ENCODE measurements around the gene CTBP1.

CTBP1 gene

DNA sequence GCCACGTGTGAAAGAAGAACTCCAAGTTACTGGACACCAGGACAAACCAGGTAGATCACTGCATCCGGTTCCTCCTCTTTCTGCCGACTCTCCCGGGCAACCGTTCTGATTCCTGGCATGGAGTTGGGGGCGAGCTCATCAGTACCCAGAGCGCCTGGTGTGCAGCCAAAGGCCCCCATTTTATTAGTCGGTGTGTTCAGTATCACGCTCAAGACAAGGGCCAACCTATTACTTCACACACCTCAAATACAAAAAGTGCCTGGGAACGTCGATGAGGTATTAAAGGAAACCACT is 2.8 kb upstream of the CTBP1 start:
- H2BK12ac ChIP-seq (ENCODE audit: low read length) = no peak overlapping the region
- no peak overlapping the region for H2BK5ac ChIP-seq (ENCODE audit: low read depth, low read length, poor library complexity)
- WGBS (ENCODE audit: extremely low coverage, insufficient coverage, insufficient read length) = no CpG with 5 or more reads among the region's 11 CpGs
- DNase-seq = no peak
- H3K27me3 ChIP-seq (ENCODE audit: insufficient read depth, low read length) = no peaks in the 10 kb centered on the region
- H3K4me2 ChIP-seq (ENCODE audit: low read length) = no peak overlapping the region
- peaks cover 11 to 13% of the 10 kb centered on the region in 2 experiments for H3K36me3 ChIP-seq (ENCODE audit: control insufficient read depth in 1 of 2, insufficient read depth in 2 of 2, low read length in 2 of 2)
- H3K23ac ChIP-seq (ENCODE audit: low read length) = no peak overlapping the region
- no peak overlapping the region for H4K8ac ChIP-seq (ENCODE audit: low read depth, low read length)
- no peak overlapping the region for H2AK5ac ChIP-seq (ENCODE audit: low read length)
- H3K14ac ChIP-seq (ENCODE audit: low read length) = no peak overlapping the region
- no peak overlapping the region for H2AFZ ChIP-seq (ENCODE audit: insufficient read depth, low read length, poor library complexity)
- no peak overlapping the region for H4K91ac ChIP-seq (ENCODE audit: low read depth, low read length)
- no peak overlapping the region for H2BK120ac ChIP-seq (ENCODE audit: insufficient read depth, low read length, poor library complexity)
- peaks cover 23% of the 10 kb centered on the region for H3K79me1 ChIP-seq (ENCODE audit: low read length)
- peaks cover 14 to 16% of the 10 kb centered on the region in 2 experiments for H3K4me1 ChIP-seq (ENCODE audit: control insufficient read depth in 1 of 2, insufficient read depth in 2 of 2, low read length in 2 of 2)
- H3K18ac ChIP-seq (ENCODE audit: low read length) = no peak overlapping the region
- no peak overlapping the region for H3K4me3 ChIP-seq (ENCODE audit: low read depth, low read length)
- H3K9ac ChIP-seq (ENCODE audit: low read length) = no peak overlapping the region
- no peak overlapping the region for H3K27ac ChIP-seq (ENCODE audit: low read depth, low read length)
- no peak overlapping the region for H3K4ac ChIP-seq (ENCODE audit: low read depth, low read length)
- H4K12ac ChIP-seq (ENCODE audit: low read depth, low read length) = no peak overlapping the region
- peaks cover 28% of the 10 kb centered on the region for H3K9me3 ChIP-seq (ENCODE audit: insufficient read depth, low read depth, low read length)
- peaks cover 21% of the 10 kb centered on the region for H3K79me2 ChIP-seq (ENCODE audit: control insufficient read depth, insufficient read depth, low read length, poor library complexity)

DNA sequence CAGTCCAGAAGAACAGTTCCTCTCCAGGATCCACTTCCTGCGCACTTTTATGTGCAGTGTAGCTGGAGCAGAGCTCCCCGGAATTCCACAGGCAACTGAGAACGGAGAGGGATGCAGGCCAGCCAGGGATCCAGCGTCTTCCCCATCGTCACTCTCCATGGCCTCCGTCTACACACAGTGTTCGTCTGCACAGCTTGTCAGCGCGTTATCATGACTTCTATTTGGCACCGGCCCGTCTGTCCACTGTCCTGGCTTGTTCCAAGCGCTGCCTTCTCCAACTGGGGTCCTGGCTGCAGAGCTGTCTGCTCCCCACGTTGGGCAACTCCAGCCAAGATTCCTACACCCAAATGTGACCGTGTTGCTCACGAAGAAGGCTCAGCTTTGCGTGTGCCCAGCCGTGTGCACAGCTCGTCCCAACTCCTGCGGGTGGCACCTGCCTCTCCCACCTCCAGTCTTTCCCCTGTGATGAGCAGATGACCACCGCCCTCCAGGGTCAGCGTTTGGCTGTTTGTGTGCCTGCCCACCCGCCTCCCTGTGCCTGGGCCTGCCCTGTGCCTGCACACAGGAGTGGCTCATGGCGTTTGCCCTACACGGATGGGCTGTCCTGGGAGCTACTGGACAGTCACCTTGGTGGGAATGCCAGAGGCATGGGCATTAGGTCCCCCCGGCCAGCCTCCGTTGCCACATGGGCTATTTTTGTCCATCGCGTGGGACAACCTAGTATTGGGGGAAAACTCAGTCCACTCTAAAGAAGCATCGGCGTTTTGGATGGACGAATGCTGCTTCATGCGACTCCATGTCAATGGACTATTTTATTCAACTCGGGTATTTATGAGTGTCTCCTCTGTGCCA is 2.2 kb upstream of the CTBP1 start:
- H2BK5ac ChIP-seq (ENCODE audit: low read depth, low read length, poor library complexity) = no peak overlapping the region
- H2BK120ac ChIP-seq (ENCODE audit: insufficient read depth, low read length, poor library complexity) = no peak overlapping the region
- H2AK5ac ChIP-seq (ENCODE audit: low read length) = no peak overlapping the region
- no peak for DNase-seq
- no peak overlapping the region for H4K91ac ChIP-seq (ENCODE audit: low read depth, low read length)
- H3K27ac ChIP-seq (ENCODE audit: low read depth, low read length) = no peak overlapping the region
- peaks cover 11 to 13% of the 10 kb centered on the region in 2 experiments for H3K36me3 ChIP-seq (ENCODE audit: control insufficient read depth in 1 of 2, insufficient read depth in 2 of 2, low read length in 2 of 2)
- H3K9ac ChIP-seq (ENCODE audit: low read length) = no peak overlapping the region
- H3K4me2 ChIP-seq (ENCODE audit: low read length) = no peak overlapping the region
- no peak overlapping the region for H4K8ac ChIP-seq (ENCODE audit: low read depth, low read length)
- no peak overlapping the region for H3K4me3 ChIP-seq (ENCODE audit: low read depth, low read length)
- peaks cover 28% of the 10 kb centered on the region for H3K9me3 ChIP-seq (ENCODE audit: insufficient read depth, low read depth, low read length)
- no peak overlapping the region for H3K14ac ChIP-seq (ENCODE audit: low read length)
- H3K4ac ChIP-seq (ENCODE audit: low read depth, low read length) = no peak overlapping the region
- peaks cover 25% of the 10 kb centered on the region for H3K79me2 ChIP-seq (ENCODE audit: control insufficient read depth, insufficient read depth, low read length, poor library complexity)
- H3K4me1 ChIP-seq (ENCODE audit: control insufficient read depth in 1 of 2, insufficient read depth in 2 of 2, low read length in 2 of 2) = peaks cover 18 to 22% of the 10 kb centered on the region in 2 experiments
- H4K12ac ChIP-seq (ENCODE audit: low read depth, low read length) = no peak overlapping the region
- H2BK12ac ChIP-seq (ENCODE audit: low read length) = no peak overlapping the region
- no peak overlapping the region for H2AFZ ChIP-seq (ENCODE audit: insufficient read depth, low read length, poor library complexity)
- no peak overlapping the region for H3K18ac ChIP-seq (ENCODE audit: low read length)
- no peaks in the 10 kb centered on the region for H3K27me3 ChIP-seq (ENCODE audit: insufficient read depth, low read length)
- WGBS (ENCODE audit: extremely low coverage, insufficient coverage, insufficient read length) = no CpG with 5 or more reads among the region's 33 CpGs
- H3K79me1 ChIP-seq (ENCODE audit: low read length) = peaks cover 25% of the 10 kb centered on the region
- H3K23ac ChIP-seq (ENCODE audit: low read length) = no peak overlapping the region

DNA sequence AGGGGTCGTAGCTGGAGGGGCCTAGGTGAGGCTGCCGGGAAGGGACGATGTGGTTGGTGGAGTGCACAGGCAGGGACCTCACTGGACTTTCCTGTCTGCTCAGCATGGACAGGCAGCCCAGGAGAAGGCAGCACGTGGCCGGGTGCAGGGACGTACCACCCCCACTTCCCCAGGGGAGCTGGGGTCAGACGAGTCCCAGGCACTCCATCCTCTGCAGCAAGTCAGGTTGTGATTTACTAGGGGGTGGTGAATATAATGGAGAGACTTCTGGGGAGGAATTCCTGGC is 1.5 kb upstream of the CTBP1 start:
- Histone ChIP-seq H3K36me3 (ENCODE audit: control insufficient read depth in 1 of 2, insufficient read depth in 2 of 2, low read length in 2 of 2) (peaks cover 11 to 13% of the 10 kb centered on the region in 2 experiments), H3K79me2 (ENCODE audit: control insufficient read depth, insufficient read depth, low read length, poor library complexity) (peaks cover 32% of the 10 kb centered on the region), H4K8ac (ENCODE audit: low read depth, low read length) (no peak overlapping the region), H3K27ac (ENCODE audit: low read depth, low read length) (no peak overlapping the region), H4K91ac (ENCODE audit: low read depth, low read length) (no peak overlapping the region), H3K18ac (ENCODE audit: low read length) (no peak overlapping the region), H3K23ac (ENCODE audit: low read length) (no peak overlapping the region), H2BK120ac (ENCODE audit: insufficient read depth, low read length, poor library complexity) (no peak overlapping the region), H3K4me1 (ENCODE audit: control insufficient read depth in 1 of 2, insufficient read depth in 2 of 2, low read length in 2 of 2) (peaks cover 23 to 25% of the 10 kb centered on the region in 2 experiments), H3K4me3 (ENCODE audit: low read depth, low read length) (no peak overlapping the region), H2BK5ac (ENCODE audit: low read depth, low read length, poor library complexity) (no peak overlapping the region), H3K79me1 (ENCODE audit: low read length) (peaks cover 25% of the 10 kb centered on the region), H3K14ac (ENCODE audit: low read length) (no peak overlapping the region), H3K4ac (ENCODE audit: low read depth, low read length) (no peak overlapping the region), H3K27me3 (ENCODE audit: insufficient read depth, low read length) (no peaks in the 10 kb centered on the region), H3K9ac (ENCODE audit: low read length) (no peak overlapping the region), H2AFZ (ENCODE audit: insufficient read depth, low read length, poor library complexity) (no peak overlapping the region), H4K12ac (ENCODE audit: low read depth, low read length) (no peak overlapping the region), H3K9me3 (ENCODE audit: insufficient read depth, low read depth, low read length) (peaks cover 30% of the 10 kb centered on the region), H3K4me2 (ENCODE audit: low read length) (no peak overlapping the region), H2AK5ac (ENCODE audit: low read length) (no peak overlapping the region), H2BK12ac (ENCODE audit: low read length) (no peak overlapping the region)
- DNase-seq = no peak
- WGBS (ENCODE audit: extremely low coverage, insufficient coverage, insufficient read length) = no CpG with 5 or more reads among the region's 7 CpGs

DNA sequence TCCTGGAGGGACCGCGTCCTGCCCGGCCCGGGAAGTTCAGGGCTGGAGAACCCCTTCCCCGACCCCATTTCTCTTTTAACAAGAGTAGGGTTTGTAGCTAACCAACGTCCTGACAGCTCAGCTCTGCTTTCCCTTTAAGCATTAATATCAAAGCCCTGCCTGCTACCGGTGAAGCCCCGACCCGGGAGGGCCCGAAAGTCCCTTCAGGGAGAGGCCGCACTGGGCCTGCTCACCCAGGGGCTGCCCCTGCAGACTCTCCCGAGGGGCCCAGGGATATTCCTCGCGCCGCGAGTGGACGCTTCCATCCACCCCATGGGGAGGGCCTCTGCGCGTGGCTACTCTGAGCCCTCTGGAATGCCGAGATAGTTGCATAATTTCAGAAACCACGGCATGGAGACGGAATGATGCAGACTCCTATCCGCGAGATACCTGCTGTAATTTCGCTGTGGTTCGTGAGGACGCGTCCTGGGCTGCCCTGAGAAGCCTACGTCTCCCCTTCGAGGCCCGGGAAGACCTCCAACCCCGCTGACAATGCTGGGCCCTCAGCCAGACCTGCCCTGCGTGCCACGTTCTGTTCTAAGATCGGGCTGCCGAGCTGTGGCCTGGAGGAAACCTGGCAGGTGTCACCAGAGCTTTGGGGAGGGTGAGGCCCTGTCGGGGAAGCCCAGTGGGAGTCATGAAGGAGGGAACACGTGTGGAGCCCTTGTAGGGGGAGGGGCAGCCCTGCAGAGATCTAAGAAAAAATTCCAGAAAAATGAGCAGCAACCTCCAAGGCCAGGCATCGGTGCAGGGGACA is 999 bp upstream of the CTBP1 start:
- Histone ChIP-seq H2AFZ (ENCODE audit: insufficient read depth, low read length, poor library complexity) (peak overlapping the region; percentile 37), H4K91ac (ENCODE audit: low read depth, low read length) (peak overlapping the region; percentile 98), H3K79me1 (ENCODE audit: low read length) (peaks cover 25% of the 10 kb centered on the region), H3K4ac (ENCODE audit: low read depth, low read length) (peak overlapping the region; percentile 89), H3K36me3 (ENCODE audit: control insufficient read depth in 1 of 2, insufficient read depth in 2 of 2, low read length in 2 of 2) (peaks cover 11 to 17% of the 10 kb centered on the region in 2 experiments), H4K12ac (ENCODE audit: low read depth, low read length) (peak overlapping the region; percentile 83), H4K8ac (ENCODE audit: low read depth, low read length) (peak overlapping the region; percentile 94), H3K4me1 (ENCODE audit: control insufficient read depth in 1 of 2, insufficient read depth in 2 of 2, low read length in 2 of 2) (peaks cover 25% of the 10 kb centered on the region in 2 experiments), H2BK120ac (ENCODE audit: insufficient read depth, low read length, poor library complexity) (peak overlapping the region; percentile 90), H3K9me3 (ENCODE audit: insufficient read depth, low read depth, low read length) (peaks cover 28% of the 10 kb centered on the region), H3K9ac (ENCODE audit: low read length) (peak overlapping the region; percentile 64), H2AK5ac (ENCODE audit: low read length) (peak overlapping the region; percentile 72), H3K14ac (ENCODE audit: low read length) (peak overlapping the region; percentile 95), H2BK12ac (ENCODE audit: low read length) (peak overlapping the region; percentile 10), H3K23ac (ENCODE audit: low read length) (no peak overlapping the region), H2BK5ac (ENCODE audit: low read depth, low read length, poor library complexity) (peak overlapping the region; percentile 92), H3K4me2 (ENCODE audit: low read length) (peak overlapping the region; percentile 77), H3K79me2 (ENCODE audit: control insufficient read depth, insufficient read depth, low read length, poor library complexity) (peaks cover 38% of the 10 kb centered on the region), H3K18ac (ENCODE audit: low read length) (peak overlapping the region; percentile 78), H3K4me3 (ENCODE audit: low read depth, low read length) (peak overlapping the region; percentile 77), H3K27ac (ENCODE audit: low read depth, low read length) (peak overlapping the region; percentile 86), H3K27me3 (ENCODE audit: insufficient read depth, low read length) (no peaks in the 10 kb centered on the region)
- peak; percentile 9 to 27 for DNase-seq
- WGBS (ENCODE audit: extremely low coverage, insufficient coverage, insufficient read length) = no CpG with 5 or more reads among the region's 39 CpGs

All from trophoblast cell (in vitro differentiated cells and primary cell).